Measurements from ENCODE around the gene TAF5.
A peak's percentile ranks its signal among the peaks of the same experiment; 100 is the strongest.
"Not testable (repeated sequence)": the region's sequence is repeated elsewhere in the genome, so short reads cannot be mapped to it uniquely, and the experiment has no call there.

The TAF5 gene

DNA sequence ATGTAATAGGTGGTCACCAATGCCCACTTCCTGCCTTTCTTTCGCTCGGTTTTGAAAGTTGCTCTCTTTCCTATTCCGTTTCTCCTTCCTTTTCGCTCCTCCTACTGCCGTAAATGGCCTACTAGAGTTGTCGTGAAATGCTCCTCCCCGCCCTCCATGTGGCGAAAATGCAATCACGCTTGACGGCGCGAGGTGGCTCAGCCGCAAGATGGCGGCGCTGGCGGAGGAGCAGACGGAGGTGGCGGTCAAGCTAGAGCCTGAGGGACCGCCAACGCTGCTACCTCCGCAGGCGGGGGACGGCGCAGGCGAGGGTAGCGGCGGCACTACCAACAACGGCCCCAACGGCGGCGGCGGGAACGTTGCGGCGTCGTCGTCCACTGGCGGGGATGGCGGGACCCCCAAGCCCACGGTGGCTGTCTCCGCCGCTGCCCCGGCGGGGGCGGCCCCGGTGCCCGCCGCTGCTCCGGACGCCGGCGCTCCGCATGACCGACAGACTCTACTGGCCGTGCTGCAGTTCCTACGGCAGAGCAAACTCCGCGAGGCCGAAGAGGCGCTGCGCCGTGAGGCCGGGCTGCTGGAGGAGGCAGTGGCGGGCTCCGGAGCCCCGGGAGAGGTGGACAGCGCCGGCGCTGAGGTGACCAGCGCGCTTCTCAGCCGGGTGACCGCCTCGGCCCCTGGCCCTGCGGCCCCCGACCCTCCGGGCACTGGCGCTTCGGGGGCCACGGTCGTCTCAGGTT lies at the start of gene TAF5:
Gene TAF5 (plus strand): TSS at position 195 of the 737 bp plus-strand sequence. CDS start 14 bp downstream, at position 209.
- TF ChIP-seq GATA1 (IDR thresholded peaks at IDR 0.05; ENCODE audit: low read depth, low read length) (no peak), POLR2A (IDR thresholded peaks at IDR 0.05; ENCODE audit: low read length) (peak; percentile 97)
- peak; percentile 96 to 98 for DNase-seq

DNA sequence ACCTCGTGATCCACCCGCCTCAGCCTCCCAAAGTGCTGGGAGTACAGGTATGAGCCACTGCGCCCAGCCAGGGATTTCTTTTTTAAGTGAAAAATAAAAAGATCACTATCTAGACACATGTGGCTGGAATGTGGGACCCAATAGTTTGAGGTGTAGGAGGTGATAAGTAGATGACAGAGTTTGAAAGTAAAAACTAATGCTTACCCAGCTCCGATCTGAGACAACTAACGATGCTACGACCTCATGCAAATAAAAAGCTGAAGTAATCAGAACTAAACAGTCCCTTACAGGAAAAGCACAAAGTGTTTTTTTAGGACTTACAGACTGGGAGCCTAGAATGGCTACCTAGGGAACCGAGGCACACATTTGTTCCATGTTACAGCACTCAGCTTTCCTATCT lies 39.9 kb upstream of the TAF5 start:
- no peak for DNase-seq

DNA sequence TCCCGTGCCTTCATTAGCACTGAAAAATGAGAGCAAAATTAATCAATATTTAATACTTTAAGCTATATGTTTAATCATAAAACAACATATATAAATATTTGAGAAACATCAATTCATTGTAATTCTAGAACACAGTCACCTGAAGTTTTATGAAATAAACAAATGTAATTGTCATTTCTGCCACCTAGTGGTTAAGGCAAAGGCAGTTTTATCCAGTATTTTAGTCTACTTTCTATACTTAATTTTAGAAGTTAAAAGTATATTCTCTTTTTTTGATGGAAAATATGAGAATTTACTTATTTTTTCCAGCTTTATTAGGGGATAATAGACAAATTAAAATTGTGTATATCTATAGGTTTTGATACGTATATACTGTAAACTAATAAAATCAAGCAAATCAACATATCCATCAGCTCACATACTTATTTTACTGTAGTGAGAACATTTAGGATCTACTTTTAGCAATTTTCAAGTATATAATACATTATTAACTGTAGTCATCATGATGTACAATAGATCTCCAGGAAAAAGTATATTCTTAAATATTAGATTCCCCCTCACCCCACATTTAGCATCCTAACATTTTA lies 33.7 kb upstream of the TAF5 start:
- DNase-seq = peak; percentile 7 to 49
- TF ChIP-seq POLR2A (IDR thresholded peaks at IDR 0.05; ENCODE audit: low read length) = no peak
- TF ChIP-seq GATA1 (IDR thresholded peaks at IDR 0.05; ENCODE audit: low read depth, low read length) = no peak

More for the DNA sequence above, 39.9 kb upstream of the TAF5 start:
- TF ChIP-seq POLR2A (IDR thresholded peaks at IDR 0.05; ENCODE audit: low read length) (no peak), GATA1 (IDR thresholded peaks at IDR 0.05; ENCODE audit: low read depth, low read length) (no peak)

DNA sequence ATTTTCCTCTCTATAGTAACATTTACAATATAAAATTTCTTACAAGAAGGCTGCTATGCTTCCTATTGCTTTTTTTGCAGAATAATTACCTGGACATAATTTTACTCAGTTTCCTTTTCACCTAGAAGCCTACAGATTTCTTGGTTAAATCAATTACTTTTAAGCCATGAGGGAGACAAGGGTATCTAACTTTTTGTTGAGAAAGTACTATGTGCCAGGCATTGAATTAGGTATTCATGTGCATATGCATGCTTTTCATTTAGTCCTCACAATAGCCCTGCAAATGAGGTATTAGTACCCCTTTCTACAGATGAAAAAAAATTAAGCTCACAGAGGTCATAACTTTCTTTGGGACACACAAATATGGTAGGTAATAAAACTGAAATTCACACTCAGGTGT lies 33.2 kb upstream of the TAF5 start:
- TF ChIP-seq GATA1 (IDR thresholded peaks at IDR 0.05; ENCODE audit: low read depth, low read length) (no peak), POLR2A (IDR thresholded peaks at IDR 0.05; ENCODE audit: low read length) (no peak)
- DNase-seq = no peak

DNA sequence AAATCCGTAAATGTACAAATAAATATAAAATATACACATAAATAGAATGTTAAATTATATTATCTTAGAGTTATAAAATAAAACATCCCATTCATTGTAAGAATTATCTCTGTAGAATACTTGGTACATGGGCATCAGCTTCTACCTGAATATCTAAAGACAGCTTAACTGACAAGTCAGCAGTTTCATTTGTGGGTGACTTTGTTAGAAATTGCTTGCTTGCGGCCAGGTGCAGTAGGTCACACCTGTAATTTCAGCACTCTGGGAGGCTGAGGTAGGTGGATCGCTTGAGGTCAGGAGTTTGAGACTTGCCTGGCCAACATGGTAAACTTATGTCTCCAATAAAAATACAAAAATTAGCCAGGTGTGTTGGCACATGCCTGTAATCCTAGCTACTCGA lies 31.4 kb upstream of the TAF5 start:
- TF ChIP-seq POLR2A (IDR thresholded peaks at IDR 0.05; ENCODE audit: low read length) (no peak), GATA1 (IDR thresholded peaks at IDR 0.05; ENCODE audit: low read depth, low read length) (no peak)
- DNase-seq = no peak

DNA sequence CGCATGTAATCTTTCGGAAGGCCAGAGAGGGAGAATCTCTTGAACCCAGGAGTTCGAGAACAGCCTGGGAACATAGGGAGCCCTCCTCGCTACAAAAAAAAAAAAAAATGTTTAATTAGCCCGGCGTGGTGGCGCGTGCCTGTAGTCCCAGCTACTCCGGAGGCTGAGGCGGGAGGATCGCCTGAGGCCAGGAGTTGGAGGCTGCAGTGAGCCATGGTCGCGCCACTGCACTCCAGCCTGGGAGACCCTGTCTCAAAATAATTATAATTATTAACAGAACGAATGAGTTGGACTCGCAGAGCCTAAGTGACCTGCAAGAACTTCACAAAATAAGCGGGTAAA lies 17.6 kb upstream of the TAF5 start:
- DNase-seq = peak in 1 of 2 experiments; percentile 54
- TF ChIP-seq GATA1 (IDR thresholded peaks at IDR 0.05; ENCODE audit: low read depth, low read length) (no peak), POLR2A (IDR thresholded peaks at IDR 0.05; ENCODE audit: low read length) (no peak)

DNA sequence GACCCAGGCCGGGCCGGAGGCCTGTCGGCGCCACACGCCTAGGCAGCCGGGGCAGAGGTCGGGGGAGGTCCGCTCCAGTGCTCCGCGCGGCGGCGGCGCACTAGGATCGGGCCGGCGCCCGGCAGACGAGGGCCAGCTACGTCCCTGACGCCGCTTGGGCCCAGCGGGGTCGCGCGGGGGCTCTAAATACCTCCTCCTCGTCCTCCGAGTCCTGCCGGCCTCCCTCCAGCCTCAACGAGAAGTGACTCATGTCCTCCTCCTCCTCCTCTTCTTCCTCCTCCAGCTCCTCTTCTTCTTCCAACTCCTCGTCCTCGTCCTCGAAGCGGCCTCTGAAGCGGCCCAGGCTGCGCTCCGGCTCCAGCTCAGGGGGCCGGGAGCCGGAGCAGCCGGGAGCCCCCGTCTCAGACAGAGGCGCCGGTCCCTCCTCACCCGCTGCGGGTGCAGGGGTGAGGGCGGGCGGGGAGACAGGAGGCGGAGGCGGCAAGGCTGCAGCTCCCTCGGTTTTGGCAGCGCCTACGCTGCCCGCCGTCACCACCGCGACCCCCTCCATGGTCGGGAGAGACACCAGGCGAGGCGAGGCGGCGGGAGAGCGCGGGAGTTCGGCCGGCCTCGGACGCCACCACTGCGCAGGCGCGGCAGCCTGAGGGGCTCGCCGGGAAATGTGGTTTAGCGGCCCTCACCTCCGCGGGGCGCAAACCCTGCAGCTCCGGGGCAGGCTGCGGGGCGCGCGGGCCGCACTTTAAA lies 17.1 kb upstream of the TAF5 start, which contains the start of gene PCGF6:
Gene PCGF6 (minus strand): TSS at position 624 of the 744 bp plus-strand sequence. CDS start 74 bp downstream, at position 550.
- peak; percentile 28 for TF ChIP-seq POLR2A (IDR thresholded peaks at IDR 0.05; ENCODE audit: low read length)
- TF ChIP-seq GATA1 (IDR thresholded peaks at IDR 0.05; ENCODE audit: low read depth, low read length) = no peak
- peak; percentile 87 to 89 for DNase-seq

DNA sequence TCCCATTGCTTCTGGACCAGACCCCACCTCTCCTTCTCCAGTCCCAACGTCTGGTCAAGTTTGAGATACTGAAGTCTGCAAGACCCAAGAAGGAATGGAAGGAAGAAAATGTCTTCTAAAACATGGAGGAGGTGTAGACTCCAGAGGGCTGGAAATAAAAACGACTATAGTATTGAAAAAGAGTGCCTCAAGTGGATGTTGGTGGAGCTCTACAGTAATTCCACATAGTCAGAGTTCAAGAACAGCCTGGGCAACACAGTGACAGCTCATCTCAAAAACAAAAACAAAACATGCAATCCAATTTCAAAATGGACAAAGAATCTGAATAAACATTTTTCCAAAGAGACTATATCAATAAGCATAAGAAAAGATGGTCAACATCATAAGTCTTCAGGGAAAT lies 14.5 kb upstream of the TAF5 start:
- TF ChIP-seq POLR2A (IDR thresholded peaks at IDR 0.05; ENCODE audit: low read length) (no peak), GATA1 (IDR thresholded peaks at IDR 0.05; ENCODE audit: low read depth, low read length) (no peak)
- peak in 1 of 2 experiments; percentile 9 for DNase-seq

DNA sequence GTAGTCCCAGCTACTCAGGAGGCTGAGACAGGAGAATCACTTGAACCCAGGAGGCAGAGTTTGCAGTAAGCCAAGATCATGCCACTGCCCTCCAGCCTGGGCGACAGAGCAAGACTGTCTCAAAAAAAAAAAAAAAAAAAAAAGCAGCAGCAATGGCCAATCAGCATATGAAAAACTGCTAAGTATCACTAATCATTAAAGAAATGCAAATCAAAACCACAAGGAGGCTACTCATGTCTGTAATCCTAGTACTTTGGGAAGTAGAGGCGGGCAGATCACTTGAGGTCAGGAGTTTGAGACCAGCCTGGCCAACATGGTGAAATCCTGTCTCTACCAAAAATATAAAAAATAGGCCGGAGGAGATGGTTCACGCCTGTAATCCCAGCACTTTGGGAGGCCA lies 13.2 kb upstream of the TAF5 start:
- DNase-seq = not testable (repeated sequence)

DNA sequence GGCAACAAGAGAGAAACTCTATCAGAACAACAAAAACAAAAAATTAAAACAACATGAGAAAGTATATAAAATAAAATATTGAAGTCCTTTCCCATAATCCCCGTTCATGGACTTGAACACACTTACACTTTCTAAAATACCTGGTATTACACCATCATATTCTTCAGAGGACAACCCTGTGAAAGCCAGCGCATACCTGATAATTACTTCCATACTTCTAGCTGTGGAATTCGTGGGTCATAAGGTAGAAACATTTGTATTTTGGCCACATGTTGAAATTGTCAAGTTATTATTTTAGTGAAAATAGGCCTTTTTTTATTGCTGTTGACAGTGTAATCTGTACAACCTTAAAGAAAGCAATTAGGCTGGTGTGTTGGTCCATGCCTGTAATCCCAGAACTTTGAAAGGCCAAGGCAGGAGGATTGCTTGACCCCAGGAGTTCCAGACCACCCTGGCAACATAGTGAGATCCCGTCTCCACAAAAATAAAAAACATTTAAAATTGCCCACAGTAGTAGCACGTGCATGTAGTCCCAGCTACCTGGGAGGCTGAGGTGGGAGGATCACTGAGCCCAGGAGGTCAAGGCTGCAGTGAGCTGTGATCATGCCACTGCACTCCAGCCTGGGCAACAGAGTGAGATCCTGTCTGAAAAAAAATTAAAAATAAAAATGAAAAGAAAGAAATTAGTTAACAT lies 11.7 kb upstream of the TAF5 start:
- DNase-seq = no peak
- TF ChIP-seq GATA1 (IDR thresholded peaks at IDR 0.05; ENCODE audit: low read depth, low read length) (no peak), POLR2A (IDR thresholded peaks at IDR 0.05; ENCODE audit: low read length) (no peak)

DNA sequence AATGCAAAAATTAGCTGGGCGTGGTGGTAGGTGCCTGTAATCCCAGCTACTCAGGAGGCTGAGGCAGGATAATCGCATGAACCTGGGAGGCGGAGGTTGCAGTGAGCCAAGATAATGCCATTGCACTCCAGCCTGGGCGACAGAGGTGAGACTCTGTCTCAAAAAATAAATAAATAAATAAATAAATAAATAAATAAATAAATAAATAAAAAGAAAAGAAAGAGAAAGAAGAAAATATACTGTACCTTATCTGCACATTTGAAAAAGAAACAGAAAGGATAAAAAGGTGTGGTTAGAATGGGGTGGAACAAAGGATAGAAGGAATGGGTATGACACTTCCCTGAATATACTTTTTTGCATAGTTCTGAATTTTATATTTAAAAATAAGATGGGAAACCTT lies 8.3 kb upstream of the TAF5 start:
- not testable (repeated sequence) for DNase-seq

DNA sequence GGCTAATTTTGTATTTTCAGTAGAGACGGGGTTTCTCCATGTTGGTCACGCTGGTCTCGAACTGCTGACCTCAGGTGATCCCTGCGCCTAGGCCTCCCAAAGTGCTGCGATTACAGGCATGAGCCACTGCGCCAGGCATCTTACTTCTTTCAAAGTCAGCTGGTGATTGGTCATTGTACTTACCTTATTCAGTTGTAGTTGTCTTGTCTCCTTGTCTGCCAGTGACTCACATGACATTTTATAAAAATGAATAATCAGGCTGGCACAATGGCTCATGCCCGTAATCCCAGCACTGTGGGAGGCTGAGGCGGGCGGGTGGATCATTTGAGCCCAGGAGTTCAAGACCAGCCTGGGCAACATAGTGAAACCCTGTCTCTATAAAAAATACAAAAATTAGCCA lies 7.0 kb upstream of the TAF5 start:
- not testable (repeated sequence) for DNase-seq

DNA sequence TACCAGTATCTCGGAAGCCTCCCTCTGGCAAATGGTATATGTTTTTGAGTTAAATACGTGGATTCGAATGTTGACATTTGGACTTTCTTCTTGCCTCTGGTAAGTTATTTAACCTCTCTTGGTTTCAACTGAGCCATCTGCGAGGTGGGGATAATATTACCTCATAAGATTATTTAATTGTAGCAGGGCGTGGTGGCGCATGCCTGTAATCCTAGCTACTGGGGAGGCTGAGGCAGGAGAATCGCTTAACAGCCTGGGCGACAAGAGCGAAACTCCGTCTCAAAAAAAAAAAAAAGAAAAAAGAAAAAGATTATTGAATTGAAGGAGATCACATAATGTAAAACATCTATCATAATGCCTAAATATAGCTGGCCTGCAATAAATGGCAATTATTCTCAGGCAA lies 396 bp upstream of the TAF5 start:
- TF ChIP-seq GATA1 (IDR thresholded peaks at IDR 0.05; ENCODE audit: low read depth, low read length) (no peak), POLR2A (IDR thresholded peaks at IDR 0.05; ENCODE audit: low read length) (no peak)

DNA sequence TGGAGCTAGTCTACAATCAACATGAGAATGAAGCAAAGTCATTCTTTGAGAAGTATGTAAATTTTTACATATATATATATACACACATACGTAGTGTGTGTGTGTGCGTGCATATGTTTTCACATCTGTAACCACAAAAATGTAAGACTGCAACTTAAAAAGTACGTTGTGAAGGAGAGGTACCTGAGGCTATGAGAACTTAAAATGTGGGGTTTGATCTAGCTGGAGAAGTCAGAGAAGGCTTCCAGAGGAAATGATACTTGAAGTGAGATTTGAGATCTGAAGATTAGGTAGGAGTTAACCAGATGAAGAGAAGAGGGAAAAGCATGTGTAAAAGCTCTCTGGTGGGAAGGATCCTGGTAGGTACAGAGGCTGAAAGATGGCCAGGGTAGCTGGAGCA lies 5.8 kb downstream of the TAF5 start:
- DNase-seq = no peak
- TF ChIP-seq POLR2A (IDR thresholded peaks at IDR 0.05; ENCODE audit: low read length) (no peak), GATA1 (IDR thresholded peaks at IDR 0.05; ENCODE audit: low read depth, low read length) (no peak)

More for the DNA sequence above, 396 bp upstream of the TAF5 start:
- DNase-seq = no peak
